NCI-H526 treated with DMSO at 0.1 percent for 48 hours (cell line): ENCODE results near the gene CPA4.

ENCODE experiments used
- DNase-seq: peaks from one replicate; lab custom pipeline; 2025; lab: John Stamatoyannopoulos, UW

Gene CPA4

GRCh38 chr7:130365511-130366441 is 72.8 kb downstream of the CPA4 start:
- peak; percentile 22 for DNase-seq

- DNase-seq: no peak
Measured at GRCh38 chr7:130366564-130366963, 73.6 kb downstream of the CPA4 start.

- DNase-seq: no peak
Measured at GRCh38 chr7:130367088-130367755, 74.3 kb downstream of the CPA4 start.

GRCh38 chr7:130367836-130368746 is 75.1 kb downstream of the CPA4 start:
- DNase-seq: no peak

GRCh38 chr7:130369110-130369711 is 76.2 kb downstream of the CPA4 start:
- DNase-seq: no peak

- DNase-seq: no peak
Measured at GRCh38 chr7:130369831-130370550, 77.0 kb downstream of the CPA4 start.

- DNase-seq: no peak
Measured at GRCh38 chr7:130371046-130371445, 78.1 kb downstream of the CPA4 start.

GRCh38 chr7:130372402-130373165 is 79.6 kb downstream of the CPA4 start:
- DNase-seq: no peak
